ENCODE results near the gene PNMA8A.

Gene PNMA8A

DNA sequence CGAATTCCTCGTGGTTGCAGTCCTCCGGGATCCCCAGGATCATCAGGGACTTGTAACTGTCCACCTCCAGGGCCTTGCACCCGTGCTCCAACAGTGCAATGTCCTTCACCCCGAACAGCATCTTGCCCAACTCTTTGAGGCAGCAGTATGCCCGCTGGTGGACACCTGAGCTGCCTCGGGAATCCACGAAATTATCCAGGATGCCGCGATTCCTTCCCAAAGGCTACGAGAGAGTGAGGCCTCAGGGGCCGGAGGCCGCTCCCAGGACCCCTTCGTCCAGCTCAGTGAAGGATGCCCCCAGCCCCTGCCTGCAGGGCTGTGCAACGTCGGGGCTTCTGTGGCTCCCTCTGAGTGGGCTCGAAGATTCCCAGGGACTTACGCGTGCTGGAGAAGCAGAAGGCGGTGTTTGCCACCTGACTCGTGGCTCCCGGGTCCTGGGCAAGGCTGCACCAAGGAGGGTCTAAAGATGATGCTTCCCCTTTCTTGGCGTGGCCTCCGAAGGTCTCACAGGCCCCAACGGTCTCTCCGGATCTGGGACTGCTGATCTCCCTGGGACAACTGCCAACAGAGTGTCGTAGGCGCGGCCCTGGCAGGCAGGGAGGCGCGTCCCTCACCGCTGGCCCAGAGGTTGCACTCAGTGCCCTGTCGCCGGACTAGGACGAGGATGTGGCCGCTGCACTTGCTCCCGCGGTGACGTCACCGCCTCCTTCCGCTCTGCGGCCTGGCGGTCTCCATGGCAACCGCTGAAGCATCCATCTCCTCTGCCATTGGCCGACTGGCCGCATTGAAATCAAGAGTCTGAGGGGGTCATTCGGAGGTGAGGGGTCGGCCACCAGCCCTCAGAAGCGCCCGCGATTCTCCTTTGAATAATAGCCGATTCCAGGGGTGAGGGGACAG, 42.9 kb downstream of the PNMA8A start, which contains the start of gene PNMA8C:
TSS of gene PNMA8C (minus strand) at position 698 of the 897 bp plus-strand sequence. CDS start at position 121, 577 bp downstream.
- peak in 1 of 2 donors; percentile 24 for DNase-seq (ENCODE audit: low read depth in 2 of 2)

DNA sequence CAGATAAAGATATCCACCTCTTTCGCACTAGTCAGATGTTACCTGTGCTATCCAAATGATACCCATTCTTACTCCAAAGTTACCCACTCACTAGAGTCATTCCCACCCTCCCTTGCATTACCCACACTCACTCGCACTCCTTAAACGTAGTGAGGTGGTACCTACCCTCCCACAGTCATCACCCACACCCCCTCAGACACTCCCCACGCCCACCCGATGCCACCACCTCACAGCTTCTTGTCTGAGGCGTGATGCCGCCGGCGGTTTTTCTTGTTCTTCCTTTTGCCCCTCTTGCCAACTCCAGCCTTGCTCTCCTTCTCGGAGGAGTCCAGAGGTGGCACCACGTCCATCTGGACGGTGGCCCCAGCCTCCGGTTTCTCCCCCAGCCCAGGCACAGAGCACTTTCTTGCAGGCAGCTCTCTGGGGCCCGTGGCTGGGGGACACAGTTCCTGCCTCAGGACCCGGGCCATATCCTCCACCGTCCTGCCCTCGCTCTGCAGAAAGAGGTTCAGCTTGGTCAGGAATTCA, 43.8 kb downstream of the PNMA8A start:
- DNase-seq (ENCODE audit: low read depth in 2 of 2): no peak

DNA sequence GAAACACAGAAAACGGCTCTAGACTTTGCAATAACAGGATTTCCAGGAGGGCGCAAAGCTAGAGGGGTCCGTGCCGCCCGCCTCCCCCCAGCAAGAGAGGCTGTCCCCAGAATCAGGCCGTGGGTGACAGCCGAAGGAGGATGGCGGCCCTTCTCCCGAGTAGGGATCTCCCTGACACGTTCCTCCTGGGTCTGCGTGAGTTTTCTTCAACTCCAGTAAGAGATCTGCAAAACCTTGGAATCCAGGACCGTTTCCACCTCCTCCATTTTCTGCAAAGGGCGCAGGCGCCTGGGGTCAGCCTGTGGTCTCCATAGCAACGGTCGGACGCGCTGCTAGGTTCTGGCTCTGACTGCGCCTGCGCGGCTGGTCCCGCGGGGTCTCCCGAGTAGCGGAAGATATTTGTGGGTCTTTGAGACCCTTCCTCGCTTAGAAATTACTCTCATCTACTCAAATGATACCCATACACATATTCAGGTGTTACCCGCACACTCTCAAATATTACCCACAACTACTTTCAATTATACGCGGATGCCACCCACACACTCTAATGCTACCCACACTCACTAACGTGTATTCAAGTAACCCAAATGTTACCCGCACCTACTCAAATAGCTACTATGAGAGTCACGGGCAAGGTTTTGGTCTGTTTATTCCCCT, 44.7 kb downstream of the PNMA8A start:
- DNase-seq (ENCODE audit: low read depth in 2 of 2): peak in 1 of 2 donors; percentile 15

DNA sequence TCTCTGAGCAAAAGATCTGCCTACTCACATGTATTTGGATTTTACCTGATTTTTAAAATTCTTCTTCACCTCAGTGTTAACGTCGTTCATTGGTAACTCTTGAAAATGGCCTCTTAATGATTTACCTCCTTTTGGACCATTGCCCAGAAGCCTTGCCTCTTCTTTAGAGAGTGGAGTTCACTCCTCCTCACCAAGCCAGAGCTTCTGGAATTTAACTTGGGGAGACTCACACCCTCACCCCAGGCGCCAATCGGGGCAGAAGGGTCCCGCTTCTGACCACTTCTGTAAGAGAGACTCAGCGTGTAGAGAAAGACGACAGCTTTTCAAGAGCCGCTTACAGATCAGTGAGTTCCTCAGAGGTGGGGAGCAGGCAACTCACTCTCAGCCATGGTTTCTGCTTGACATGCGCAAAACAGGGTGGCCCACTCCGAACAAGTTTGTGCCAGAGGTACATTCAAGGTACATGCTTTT, 45.3 kb downstream of the PNMA8A start:
- DNase-seq (ENCODE audit: low read depth in 2 of 2): no peak

DNA sequence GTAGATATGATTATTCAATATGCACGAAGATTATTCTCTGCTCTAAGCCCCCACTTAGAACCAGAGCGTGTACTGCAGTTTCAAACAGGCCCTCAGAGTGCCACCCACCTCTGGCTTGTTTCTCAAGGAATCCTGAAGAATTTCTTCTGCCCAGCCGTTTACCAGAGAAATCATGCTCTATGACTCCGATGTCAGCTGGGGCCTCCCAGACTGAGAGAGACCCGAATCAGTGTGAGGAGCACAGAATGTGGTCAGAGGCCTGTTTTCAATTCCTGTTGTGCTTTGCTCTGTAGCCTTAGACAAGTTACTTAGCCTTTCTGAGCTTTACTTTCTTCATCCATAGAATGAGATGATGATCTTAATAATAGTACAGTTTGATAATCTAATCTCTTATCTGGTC, 48.2 kb downstream of the PNMA8A start:
- DNase-seq (ENCODE audit: low read depth in 2 of 2): no peak

DNA sequence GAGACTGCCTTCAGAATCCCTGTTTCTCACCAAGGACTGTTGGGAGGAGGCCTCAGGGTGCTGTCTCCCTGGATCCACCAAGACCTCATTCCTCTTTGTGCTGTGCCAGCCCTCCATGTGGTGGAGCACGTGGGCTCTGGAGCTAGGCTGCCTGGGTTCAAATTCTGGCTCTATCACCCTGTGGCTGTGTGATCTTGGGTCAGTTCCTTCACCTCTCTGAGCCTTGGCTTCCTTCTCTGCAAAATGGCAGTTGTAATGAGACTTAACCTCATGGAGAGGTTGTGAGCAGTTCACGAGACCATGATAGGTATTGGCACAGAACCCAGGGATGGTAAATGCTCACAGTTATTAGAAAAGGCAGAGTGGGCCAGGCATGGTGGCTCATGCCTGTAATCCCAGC, 49.0 kb downstream of the PNMA8A start:
- DNase-seq (ENCODE audit: low read depth in 2 of 2): no peak

DNA sequence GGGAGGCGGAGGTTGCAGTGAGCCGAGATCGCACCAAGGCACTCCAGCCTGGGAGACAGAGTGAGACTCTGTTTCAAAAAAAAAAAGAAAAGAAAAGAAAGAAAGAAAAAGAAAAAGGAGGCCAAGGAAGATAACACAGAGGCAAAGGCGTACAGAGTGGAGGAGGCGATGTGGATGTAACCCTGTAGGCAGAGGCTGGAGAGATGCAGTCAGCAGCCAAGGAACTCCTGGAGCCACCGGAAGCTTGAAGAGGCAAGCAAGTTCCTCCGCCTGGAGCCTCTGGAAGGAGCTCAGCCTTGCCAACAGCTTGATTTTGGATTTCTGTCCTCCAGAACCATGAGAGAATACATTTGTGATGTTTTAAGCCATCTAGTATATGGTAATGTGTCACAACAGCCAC, 51.3 kb downstream of the PNMA8A start:
- no peak for DNase-seq (ENCODE audit: low read depth in 2 of 2)
